Body of pancreas (tissue), 4 donors: Measurements from ENCODE around the gene GOLPH3.

ENCODE experiments used
- POLR2A ChIP-seq, 3 donors: fragments of 450-650 bp; IDR thresholded peaks; one replicate each; pipeline ENCODE4 v1.6.1; 2016; ENCODE audit warnings: antibody characterized with exemption in 3 of 3, mild to moderate bottlenecking in 2 of 3
- TF ChIP-seq, protein P1 (sequence below), 7 experiments: fragments of 450-650 bp in 4 of 7; fragments of 200-600 bp in 3 of 7; sonication (generic) in 3 of 7; IDR thresholded peaks; one replicate each; pipeline ENCODE4 v1.5.1; 2016 to 2019; ENCODE audit warnings: antibody characterized with exemption in 7 of 7

- TF ChIP-seq, protein P1, sequence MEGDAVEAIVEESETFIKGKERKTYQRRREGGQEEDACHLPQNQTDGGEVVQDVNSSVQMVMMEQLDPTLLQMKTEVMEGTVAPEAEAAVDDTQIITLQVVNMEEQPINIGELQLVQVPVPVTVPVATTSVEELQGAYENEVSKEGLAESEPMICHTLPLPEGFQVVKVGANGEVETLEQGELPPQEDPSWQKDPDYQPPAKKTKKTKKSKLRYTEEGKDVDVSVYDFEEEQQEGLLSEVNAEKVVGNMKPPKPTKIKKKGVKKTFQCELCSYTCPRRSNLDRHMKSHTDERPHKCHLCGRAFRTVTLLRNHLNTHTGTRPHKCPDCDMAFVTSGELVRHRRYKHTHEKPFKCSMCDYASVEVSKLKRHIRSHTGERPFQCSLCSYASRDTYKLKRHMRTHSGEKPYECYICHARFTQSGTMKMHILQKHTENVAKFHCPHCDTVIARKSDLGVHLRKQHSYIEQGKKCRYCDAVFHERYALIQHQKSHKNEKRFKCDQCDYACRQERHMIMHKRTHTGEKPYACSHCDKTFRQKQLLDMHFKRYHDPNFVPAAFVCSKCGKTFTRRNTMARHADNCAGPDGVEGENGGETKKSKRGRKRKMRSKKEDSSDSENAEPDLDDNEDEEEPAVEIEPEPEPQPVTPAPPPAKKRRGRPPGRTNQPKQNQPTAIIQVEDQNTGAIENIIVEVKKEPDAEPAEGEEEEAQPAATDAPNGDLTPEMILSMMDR (IDR thresholded peaks at IDR 0.05) = no peak
- TF ChIP-seq POLR2A (IDR thresholded peaks at IDR 0.05) = no peak
These were observed 43.8 kb upstream of the GOLPH3 start for GRCh38 chr5:32217886-32218396.
